Gastroesophageal sphincter (tissue), 3 donors: ENCODE measurements around the gene MAML3.

Experiments
- EP300 ChIP-seq: sonication (generic); formaldehyde crosslinking; IDR thresholded peaks from one replicate; pipeline ENCODE4 v1.6.1; 2017; ENCODE audit warnings: antibody characterized with exemption, mild to moderate bottlenecking
- POLR2A ChIP-seq, 2 donors: fragments of 450-650 bp; IDR thresholded peaks; one replicate each; pipeline ENCODE4 v1.6.1; 2017; ENCODE audit warnings: antibody characterized with exemption in 2 of 2, mild to moderate bottlenecking in 2 of 2, moderate library complexity in 1 of 2
- POLR2AphosphoS5 ChIP-seq: sonication (generic); formaldehyde crosslinking; IDR thresholded peaks from one replicate; pipeline ENCODE4 v1.6.1; 2017; ENCODE audit warnings: antibody characterized with exemption
- TF ChIP-seq, protein P1 (sequence below), 4 experiments: fragments of 200-600 bp in 2 of 4; fragments of 450-650 bp in 2 of 4; sonication (generic) in 1 of 4; IDR thresholded peaks; one replicate each; pipeline ENCODE4 v1.5.1; 2017 to 2019; ENCODE audit warnings: antibody characterized with exemption in 4 of 4, mild to moderate bottlenecking in 2 of 4, moderate library complexity in 2 of 4

DNA sequence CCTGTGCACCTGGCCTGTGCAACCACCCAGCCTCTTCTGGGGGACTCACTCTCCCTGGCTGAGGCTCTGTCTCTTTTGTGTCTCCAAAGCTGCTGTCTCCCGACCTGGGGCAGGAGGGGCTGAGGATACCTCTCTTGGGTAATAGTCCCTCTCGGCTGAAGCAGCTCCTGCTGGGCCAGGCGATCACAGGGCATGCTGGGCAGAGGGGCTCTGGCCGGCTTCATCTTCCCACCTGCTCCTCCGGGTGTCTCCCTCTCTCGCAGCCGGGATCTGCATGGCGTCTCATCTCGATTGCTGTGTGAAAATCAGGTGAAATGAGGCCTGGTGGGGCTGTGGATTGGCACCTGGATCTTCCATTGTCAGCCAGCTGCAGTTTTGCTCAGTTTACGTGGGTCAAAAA, 435.2 kb downstream of the MAML3 start:
- TF ChIP-seq, protein P1, sequence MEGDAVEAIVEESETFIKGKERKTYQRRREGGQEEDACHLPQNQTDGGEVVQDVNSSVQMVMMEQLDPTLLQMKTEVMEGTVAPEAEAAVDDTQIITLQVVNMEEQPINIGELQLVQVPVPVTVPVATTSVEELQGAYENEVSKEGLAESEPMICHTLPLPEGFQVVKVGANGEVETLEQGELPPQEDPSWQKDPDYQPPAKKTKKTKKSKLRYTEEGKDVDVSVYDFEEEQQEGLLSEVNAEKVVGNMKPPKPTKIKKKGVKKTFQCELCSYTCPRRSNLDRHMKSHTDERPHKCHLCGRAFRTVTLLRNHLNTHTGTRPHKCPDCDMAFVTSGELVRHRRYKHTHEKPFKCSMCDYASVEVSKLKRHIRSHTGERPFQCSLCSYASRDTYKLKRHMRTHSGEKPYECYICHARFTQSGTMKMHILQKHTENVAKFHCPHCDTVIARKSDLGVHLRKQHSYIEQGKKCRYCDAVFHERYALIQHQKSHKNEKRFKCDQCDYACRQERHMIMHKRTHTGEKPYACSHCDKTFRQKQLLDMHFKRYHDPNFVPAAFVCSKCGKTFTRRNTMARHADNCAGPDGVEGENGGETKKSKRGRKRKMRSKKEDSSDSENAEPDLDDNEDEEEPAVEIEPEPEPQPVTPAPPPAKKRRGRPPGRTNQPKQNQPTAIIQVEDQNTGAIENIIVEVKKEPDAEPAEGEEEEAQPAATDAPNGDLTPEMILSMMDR (IDR thresholded peaks at IDR 0.05) = no peak
- TF ChIP-seq POLR2A (IDR thresholded peaks at IDR 0.05) (no peak), POLR2AphosphoS5 (no peak), EP300 (no peak)
